SKM-1 treated with dmso at 0.1 percent for 144 hours (cell line): ENCODE data around the gene CASK.

Source experiments
- DNase-seq: peaks from one replicate; lab custom pipeline; 2025; ENCODE audit not compliant: unreplicated experiment; lab: John Stamatoyannopoulos, UW

Gene CASK

GRCh38 chrX:41837270-41837944, 85.9 kb downstream of the CASK start:
- DNase-seq, result no peak

GRCh38 chrX:41828826-41829225, 94.5 kb downstream of the CASK start:
- no peak for DNase-seq

- no peak for DNase-seq
Observed at GRCh38 chrX:41827886-41828285, 95.5 kb downstream of the CASK start.

GRCh38 chrX:41825796-41826195, 97.6 kb downstream of the CASK start:
- DNase-seq, result no peak

- no peak for DNase-seq
Observed at GRCh38 chrX:41824551-41824950, 98.8 kb downstream of the CASK start.

GRCh38 chrX:41823402-41823801, 100.0 kb downstream of the CASK start:
- no peak for DNase-seq

- DNase-seq, result no peak
Observed at GRCh38 chrX:41822892-41823291, 100.5 kb downstream of the CASK start.

- DNase-seq, result no peak
Observed at GRCh38 chrX:41808047-41808446, 115.3 kb downstream of the CASK start.

GRCh38 chrX:41802958-41803357, 120.4 kb downstream of the CASK start:
- DNase-seq, result no peak

- no peak for DNase-seq
Observed at GRCh38 chrX:41799661-41800060, 123.7 kb downstream of the CASK start.

GRCh38 chrX:41796577-41796976, 126.8 kb downstream of the CASK start:
- no peak for DNase-seq

GRCh38 chrX:41796046-41796445, 127.3 kb downstream of the CASK start:
- no peak for DNase-seq

- no peak for DNase-seq
Observed at GRCh38 chrX:41789374-41789773, 134.0 kb downstream of the CASK start.

GRCh38 chrX:41785685-41786084, 137.7 kb downstream of the CASK start:
- no peak for DNase-seq

GRCh38 chrX:41781500-41781899, 141.9 kb downstream of the CASK start:
- peak; percentile 41 for DNase-seq

- no peak for DNase-seq
Observed at GRCh38 chrX:41779941-41780340, 143.4 kb downstream of the CASK start.

- DNase-seq, result no peak
Observed at GRCh38 chrX:41779030-41779564, 144.3 kb downstream of the CASK start.

GRCh38 chrX:41761702-41762101, 161.7 kb downstream of the CASK start:
- no peak for DNase-seq

GRCh38 chrX:41761169-41761568, 162.2 kb downstream of the CASK start:
- no peak for DNase-seq

GRCh38 chrX:41759817-41760216, 163.5 kb downstream of the CASK start:
- peak; percentile 3 for DNase-seq

GRCh38 chrX:41758401-41758800, 165.0 kb downstream of the CASK start:
- DNase-seq, result no peak

- DNase-seq, result no peak
Observed at GRCh38 chrX:41750716-41751115, 172.6 kb downstream of the CASK start.

- no peak for DNase-seq
Observed at GRCh38 chrX:41739871-41740270, 183.5 kb downstream of the CASK start.
